Body of pancreas (tissue), 4 donors: ENCODE measurements around the gene NUCKS1. TPM values are rescaled to one million over a fixed set of nuclear protein-coding genes. Genes with fewer than 3 reads are reported as not detected.

ENCODE experiments used
- ATAC-seq: fragments of 150-250 bp; one replicate; pipeline ENCODE4 v1.9.1; 2016
- DNase-seq, 4 donors: peaks; one replicate each; pipeline ENCODE4 v3.0.0-alpha.2; 2019
- H3K27ac ChIP-seq, 4 donors: fragments of 200-600 bp; sonication (generic); 1 replicate in 3 of 4; 2 replicates in 1 of 4; pipeline versions ENCODE4 v1.5.1 to v1.6.1; 2016 to 2019; ENCODE audit warnings: mild to moderate bottlenecking in 1 of 4, mixed read lengths in 1 of 4, moderate library complexity in 1 of 4
- H3K27me3 ChIP-seq, 2 donors: fragments of 200-600 bp; sonication (generic); one replicate each; pipeline ENCODE4 v1.6.0; 2016; ENCODE audit warnings: mild to moderate bottlenecking in 1 of 2
- H3K36me3 ChIP-seq, 2 donors: fragments of 200-600 bp; sonication (generic); replicated peaks in 1 of 2; 2 replicates each; pipeline ENCODE4 v1.5.1; 2016; ENCODE audit warnings: low read depth in 2 of 2; ENCODE audit not compliant: insufficient read depth in 1 of 2
- H3K4me1 ChIP-seq: fragments of 200-600 bp; sonication (generic); one replicate; pipeline ENCODE4 v1.6.0; 2016
- H3K4me3 ChIP-seq, 2 donors: fragments of 200-600 bp; sonication (generic); 1 replicate in 1 of 2; 2 replicates in 1 of 2; pipeline ENCODE4 v1.5.1; 2016 to 2019
- H3K9me3 ChIP-seq, 3 donors: fragments of 200-600 bp; sonication (generic); 1 replicate in 2 of 3; 2 replicates in 1 of 3; pipeline ENCODE4 v1.5.1; 2016
- POLR2A ChIP-seq, 3 donors: fragments of 450-650 bp; IDR thresholded peaks; one replicate each; pipeline ENCODE4 v1.6.1; 2016; ENCODE audit warnings: antibody characterized with exemption in 3 of 3, mild to moderate bottlenecking in 2 of 3
- WGBS, 2 donors: methylation state at CpG; one replicate each; pipeline ENCODE4 v1.1.5; 2017; 5-methylcytosine and 5-hydroxymethylcytosine counted together
- intact Hi-C: fragments of 100-400 bp; cut with DNase I; formaldehyde crosslinking; loops from one replicate; pipeline ENCODE4 v1.15.1; 2023
- total RNA-seq, 2 donors: library from RNA; depleted of rRNA; stranded (reverse); fragments of >200 nt; gene quantifications; one replicate each; pipeline ENCODE4 v1.1.0, GENCODE V29; 2016
- TF ChIP-seq, protein P1 (sequence below), 7 experiments: fragments of 450-650 bp in 4 of 7; fragments of 200-600 bp in 3 of 7; sonication (generic) in 3 of 7; IDR thresholded peaks; one replicate each; pipeline ENCODE4 v1.5.1; 2016 to 2019; ENCODE audit warnings: antibody characterized with exemption in 7 of 7

Gene NUCKS1
- total RNA-seq, 2 donors from 2014 or later: 37.6 to 39.2 TPM

DNA sequence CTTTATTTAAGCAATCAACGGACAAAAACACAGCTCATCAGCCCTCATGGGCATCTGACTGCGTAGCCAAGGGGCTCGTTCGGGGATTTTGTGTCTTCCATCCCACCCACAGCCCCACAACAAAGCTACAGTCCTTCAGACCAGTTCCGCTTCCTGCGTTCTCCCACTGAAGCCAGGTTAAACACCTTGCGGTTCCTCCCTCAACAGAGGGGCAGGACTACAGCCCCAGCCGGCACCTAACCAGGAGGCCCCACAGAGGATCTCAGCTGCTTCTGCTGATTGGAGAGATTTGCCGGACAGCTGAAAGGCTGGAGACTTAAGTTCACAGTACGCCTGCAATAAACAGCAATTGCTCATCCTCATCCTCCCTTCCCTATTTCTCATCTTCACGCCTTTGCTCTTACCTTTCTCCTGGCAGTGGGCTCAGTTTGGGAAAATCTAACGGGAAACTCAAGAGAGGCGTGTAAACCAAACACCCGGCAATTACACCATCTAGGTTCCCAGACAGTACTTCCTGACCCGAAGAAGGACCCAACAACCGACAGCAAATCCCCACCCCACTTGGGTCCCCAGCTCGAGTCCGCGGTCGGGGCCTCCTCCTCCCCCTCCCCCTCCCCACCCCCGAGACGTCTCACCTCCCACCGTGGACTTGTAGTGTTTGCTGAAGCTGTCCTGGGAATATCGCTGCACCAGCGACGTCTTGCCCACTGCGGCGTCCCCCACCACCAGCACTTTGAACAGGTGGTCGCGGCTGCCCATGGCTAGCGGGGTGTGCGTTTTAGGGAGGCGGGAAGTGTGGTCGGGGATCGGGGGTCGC is 24.4 kb upstream of the NUCKS1 start:
- DNase-seq: peak in 1 of 4 donors; percentile 17
- TF ChIP-seq POLR2A (IDR thresholded peaks at IDR 0.05): no peak
- TF ChIP-seq, protein P1, sequence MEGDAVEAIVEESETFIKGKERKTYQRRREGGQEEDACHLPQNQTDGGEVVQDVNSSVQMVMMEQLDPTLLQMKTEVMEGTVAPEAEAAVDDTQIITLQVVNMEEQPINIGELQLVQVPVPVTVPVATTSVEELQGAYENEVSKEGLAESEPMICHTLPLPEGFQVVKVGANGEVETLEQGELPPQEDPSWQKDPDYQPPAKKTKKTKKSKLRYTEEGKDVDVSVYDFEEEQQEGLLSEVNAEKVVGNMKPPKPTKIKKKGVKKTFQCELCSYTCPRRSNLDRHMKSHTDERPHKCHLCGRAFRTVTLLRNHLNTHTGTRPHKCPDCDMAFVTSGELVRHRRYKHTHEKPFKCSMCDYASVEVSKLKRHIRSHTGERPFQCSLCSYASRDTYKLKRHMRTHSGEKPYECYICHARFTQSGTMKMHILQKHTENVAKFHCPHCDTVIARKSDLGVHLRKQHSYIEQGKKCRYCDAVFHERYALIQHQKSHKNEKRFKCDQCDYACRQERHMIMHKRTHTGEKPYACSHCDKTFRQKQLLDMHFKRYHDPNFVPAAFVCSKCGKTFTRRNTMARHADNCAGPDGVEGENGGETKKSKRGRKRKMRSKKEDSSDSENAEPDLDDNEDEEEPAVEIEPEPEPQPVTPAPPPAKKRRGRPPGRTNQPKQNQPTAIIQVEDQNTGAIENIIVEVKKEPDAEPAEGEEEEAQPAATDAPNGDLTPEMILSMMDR (IDR thresholded peaks at IDR 0.05): no peak

DNA sequence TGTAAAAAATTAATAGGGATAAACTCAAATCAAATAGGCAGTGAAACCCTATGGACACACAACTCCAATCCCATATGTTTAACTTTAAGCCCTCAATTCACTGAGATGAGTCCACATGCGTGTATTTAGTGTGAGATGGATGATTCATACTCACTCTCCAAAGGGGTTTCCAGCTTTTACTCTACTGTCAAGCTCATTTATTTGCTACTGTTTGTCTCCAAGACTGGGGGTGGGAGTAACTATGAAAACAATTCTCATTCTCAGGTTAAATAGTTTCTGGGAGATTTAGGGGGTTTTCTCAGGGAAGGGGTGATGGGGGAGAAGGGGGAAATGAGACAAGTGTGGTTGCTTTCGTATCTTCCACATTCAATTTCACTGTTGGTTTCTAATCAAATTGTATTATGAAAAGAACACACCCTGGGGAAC is 22.6 kb upstream of the NUCKS1 start:
- no peak overlapping the region for H3K4me3 ChIP-seq
- H3K27me3 ChIP-seq: no peaks in the 10 kb centered on the region
- 87 to 90% methylated on average over 2 of the region's 2 CpGs for WGBS, 2 donors
- TF ChIP-seq, protein P1 (IDR thresholded peaks at IDR 0.05): no peak
- TF ChIP-seq POLR2A (IDR thresholded peaks at IDR 0.05): no peak
- intact Hi-C loops: no loop called here
- ATAC-seq (no peak), DNase-seq (no peak)
- no peaks in the 10 kb centered on the region for H3K36me3 ChIP-seq
- no peak overlapping the region for H3K27ac ChIP-seq
- H3K4me1 ChIP-seq: peaks cover 13% of the 10 kb centered on the region
- no peaks in the 10 kb centered on the region for H3K9me3 ChIP-seq

More for the DNA sequence above, 24.4 kb upstream of the NUCKS1 start:
- no peaks in the 10 kb centered on the region for H3K36me3 ChIP-seq
- H3K27me3 ChIP-seq: no peaks in the 10 kb centered on the region
- intact Hi-C loops: no loop called here
- 15 to 32% methylated on average over 18 to 34 of the region's 36 CpGs for WGBS, 2 donors
- peak overlapping the region in 2 of 4 donors; percentile 51 to 57 for H3K27ac ChIP-seq
- H3K4me3 ChIP-seq: peak overlapping the region; percentile 37 to 94
- H3K9me3 ChIP-seq: no peaks in the 10 kb centered on the region
- ATAC-seq: peak; percentile 18
- H3K4me1 ChIP-seq: peaks cover 13% of the 10 kb centered on the region

DNA sequence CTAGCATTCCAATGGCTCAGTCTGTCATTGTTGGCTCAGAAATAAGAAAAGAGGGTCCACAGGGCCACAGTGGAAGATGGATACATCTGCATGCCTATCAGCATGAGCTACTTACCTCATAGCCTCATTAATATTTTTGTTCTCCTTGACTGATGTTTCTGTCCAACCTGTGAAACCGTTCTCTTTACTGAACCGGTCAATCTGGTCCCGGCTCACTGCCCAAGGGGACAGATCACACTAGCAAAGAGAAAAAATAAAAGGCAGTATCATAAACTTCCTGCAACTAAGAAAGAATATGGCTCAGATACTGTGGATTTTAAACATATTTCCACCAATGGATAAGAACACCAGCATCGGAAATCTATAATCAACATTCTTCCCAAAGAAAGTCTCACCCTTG is 20.6 kb upstream of the NUCKS1 start:
- intact Hi-C loops: no loop called here
- Histone ChIP-seq H3K27ac (no peak overlapping the region), H3K4me3 (no peak overlapping the region), H3K27me3 (no peaks in the 10 kb centered on the region), H3K36me3 (no peaks in the 10 kb centered on the region), H3K9me3 (no peaks in the 10 kb centered on the region), H3K4me1 (peaks cover 9% of the 10 kb centered on the region)
- TF ChIP-seq POLR2A (IDR thresholded peaks at IDR 0.05): no peak
- TF ChIP-seq, protein P1 (IDR thresholded peaks at IDR 0.05): no peak
- 86 to 89% methylated on average over 4 of the region's 4 CpGs for WGBS, 2 donors
- ATAC-seq (no peak), DNase-seq (no peak)

DNA sequence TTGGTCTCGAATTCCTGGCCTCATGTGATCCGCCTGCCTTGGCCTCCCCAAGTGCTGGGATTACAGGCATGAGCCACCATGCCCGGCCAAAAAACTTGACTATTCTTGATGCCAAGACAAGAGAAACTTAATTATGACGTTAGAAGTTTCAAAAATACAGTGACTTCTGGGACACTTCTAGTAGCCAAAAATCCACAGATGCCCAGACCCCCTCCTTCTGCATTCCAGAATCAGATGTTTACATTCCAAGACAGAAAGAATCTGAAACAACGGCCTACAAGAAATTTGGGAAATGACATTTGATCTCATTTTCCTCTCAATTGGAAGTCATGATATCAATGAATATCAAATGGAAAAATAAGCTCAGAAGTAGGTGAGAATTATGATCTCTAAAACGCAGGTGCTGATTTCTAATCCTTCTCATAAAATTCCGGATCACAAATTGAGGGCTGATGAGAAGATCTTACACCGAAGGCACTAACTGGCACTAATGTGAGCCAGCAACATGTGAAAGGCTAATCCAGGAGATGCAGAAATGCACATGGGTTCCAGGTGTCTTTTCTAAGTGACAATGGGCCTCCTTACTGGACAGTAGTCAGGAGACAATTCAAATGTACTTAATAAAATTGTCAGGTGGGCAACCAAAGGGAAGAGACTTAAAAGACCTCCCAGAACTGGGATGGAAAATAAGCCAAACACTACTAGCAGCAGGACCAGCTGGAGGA is 19.8 kb upstream of the NUCKS1 start:
- Histone ChIP-seq H3K9me3 (no peaks in the 10 kb centered on the region), H3K27me3 (no peaks in the 10 kb centered on the region), H3K4me1 (peaks cover 6% of the 10 kb centered on the region), H3K27ac (no peak overlapping the region), H3K36me3 (no peaks in the 10 kb centered on the region), H3K4me3 (no peak overlapping the region)
- intact Hi-C loops: no loop called here
- no peak for TF ChIP-seq POLR2A (IDR thresholded peaks at IDR 0.05)
- TF ChIP-seq, protein P1 (IDR thresholded peaks at IDR 0.05): no peak
- no peak for DNase-seq
- no peak for ATAC-seq
- 75 to 78% methylated on average over 8 of the region's 8 CpGs for WGBS, 2 donors
